HFFc6 (cell line): ENCODE data around the gene RNF157. TPM values are rescaled to one million over a fixed set of nuclear protein-coding genes. Genes with fewer than 3 reads are reported as not detected.

Experiments used
- DNase-seq: peaks from one replicate; pipeline ENCODE4 v3.0.0-alpha.2; 2018
- H3K27ac Mint-ChIP-seq: 2 replicates; pipeline ENCODE4 v1.8.0; 2020; ENCODE audit warnings: mild to moderate bottlenecking, mixed read lengths
- H3K27me3 Mint-ChIP-seq: 2 replicates; pipeline ENCODE4 v1.8.0; 2021; ENCODE audit warnings: mild to moderate bottlenecking, moderate library complexity, mixed read lengths; ENCODE audit not compliant: insufficient read depth
- H3K36me3 Mint-ChIP-seq: 2 replicates; pipeline ENCODE4 v1.8.0; 2021; ENCODE audit warnings: low read depth, mixed read lengths
- H3K4me1 Mint-ChIP-seq: 2 replicates; pipeline ENCODE4 v1.8.0; 2020; ENCODE audit warnings: low read depth, mixed read lengths
- H3K4me3 Mint-ChIP-seq: 2 replicates; pipeline ENCODE4 v1.8.0; 2020; ENCODE audit warnings: mild to moderate bottlenecking, moderate library complexity, mixed read lengths
- H3K9me3 Mint-ChIP-seq: 2 replicates; pipeline ENCODE4 v1.8.0; 2020; ENCODE audit warnings: mild to moderate bottlenecking, mixed read lengths
- total RNA-seq, 6 experiments: library from RNA; stranded (reverse); fragmentation: NEBNext Ultra II Directional; extraction: Animal tissue kit (Norgen Biotek cat#: 25700); gene quantifications; 2 replicates in 1 of 6; 3 replicates in 5 of 6; pipeline ENCODE4 v1.2.3, GENCODE V29; 2021
- TF ChIP-seq, protein P1 (sequence below): fragments of 200-600 bp; sonication (generic); IDR thresholded peaks from 2 replicates; pipeline ENCODE4 v1.5.0; 2021; ENCODE audit warnings: antibody characterized with exemption, mild to moderate bottlenecking

RNF157 gene
- total RNA-seq, 6 experiments from 2014 or later, result 0.11 to 0.19 (median 0.18) TPM; not detected in 3

DNA sequence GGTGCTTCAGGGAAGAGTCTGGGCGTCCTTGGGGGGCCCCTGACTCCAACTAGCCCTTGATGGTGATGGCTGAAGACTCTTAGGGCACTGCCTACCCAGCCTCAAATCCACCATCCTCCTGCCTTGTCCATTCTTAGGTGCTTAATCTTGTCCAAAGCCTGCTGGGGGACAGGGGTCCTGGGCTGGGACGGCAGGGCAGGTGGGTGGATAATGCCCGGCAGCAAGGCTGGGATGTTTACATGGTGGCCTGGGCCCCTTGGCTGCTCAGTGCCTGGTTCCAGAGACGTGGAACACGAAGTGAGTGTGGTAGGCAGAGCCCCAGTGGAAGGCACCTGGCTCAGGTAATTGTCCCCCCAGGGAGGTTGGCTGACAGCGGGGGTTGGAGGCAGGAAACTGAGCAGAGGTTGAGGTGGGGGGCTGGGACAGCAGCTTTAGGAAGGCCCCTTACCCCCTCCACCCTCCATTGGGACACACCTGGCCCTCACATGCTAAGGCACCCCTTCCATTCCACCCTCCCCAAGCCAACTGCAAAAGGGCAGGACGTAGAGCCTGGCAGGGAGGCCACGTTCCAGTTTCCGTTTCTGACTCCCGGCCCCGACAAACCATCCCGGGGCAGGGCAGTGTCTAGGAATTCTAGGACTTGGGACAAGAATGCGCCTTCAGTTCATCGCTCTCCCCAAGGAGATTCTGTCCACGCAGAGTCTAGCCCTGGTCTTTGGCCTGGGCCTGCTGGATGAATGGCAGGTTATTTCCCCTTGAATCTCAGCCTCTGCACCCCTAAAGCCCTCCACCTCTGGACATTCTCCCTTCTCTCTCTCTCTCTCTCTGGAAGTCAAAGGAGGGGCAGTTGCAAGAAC, 101.2 kb downstream of the RNF157 start:
- H3K27ac Mint-ChIP-seq, result no peak overlapping the region
- no peak overlapping the region for H3K4me3 Mint-ChIP-seq
- TF ChIP-seq, protein P1, sequence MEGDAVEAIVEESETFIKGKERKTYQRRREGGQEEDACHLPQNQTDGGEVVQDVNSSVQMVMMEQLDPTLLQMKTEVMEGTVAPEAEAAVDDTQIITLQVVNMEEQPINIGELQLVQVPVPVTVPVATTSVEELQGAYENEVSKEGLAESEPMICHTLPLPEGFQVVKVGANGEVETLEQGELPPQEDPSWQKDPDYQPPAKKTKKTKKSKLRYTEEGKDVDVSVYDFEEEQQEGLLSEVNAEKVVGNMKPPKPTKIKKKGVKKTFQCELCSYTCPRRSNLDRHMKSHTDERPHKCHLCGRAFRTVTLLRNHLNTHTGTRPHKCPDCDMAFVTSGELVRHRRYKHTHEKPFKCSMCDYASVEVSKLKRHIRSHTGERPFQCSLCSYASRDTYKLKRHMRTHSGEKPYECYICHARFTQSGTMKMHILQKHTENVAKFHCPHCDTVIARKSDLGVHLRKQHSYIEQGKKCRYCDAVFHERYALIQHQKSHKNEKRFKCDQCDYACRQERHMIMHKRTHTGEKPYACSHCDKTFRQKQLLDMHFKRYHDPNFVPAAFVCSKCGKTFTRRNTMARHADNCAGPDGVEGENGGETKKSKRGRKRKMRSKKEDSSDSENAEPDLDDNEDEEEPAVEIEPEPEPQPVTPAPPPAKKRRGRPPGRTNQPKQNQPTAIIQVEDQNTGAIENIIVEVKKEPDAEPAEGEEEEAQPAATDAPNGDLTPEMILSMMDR, result no peak
- peaks cover 6% of the 10 kb centered on the region; the same call in 1 of the 2 replicates for H3K4me1 Mint-ChIP-seq
- no peak for DNase-seq
- H3K9me3 Mint-ChIP-seq, result no peaks in the 10 kb centered on the region
- H3K36me3 Mint-ChIP-seq, result no peaks in the 10 kb centered on the region
- H3K27me3 Mint-ChIP-seq, result peaks cover 34% of the 10 kb centered on the region

DNA sequence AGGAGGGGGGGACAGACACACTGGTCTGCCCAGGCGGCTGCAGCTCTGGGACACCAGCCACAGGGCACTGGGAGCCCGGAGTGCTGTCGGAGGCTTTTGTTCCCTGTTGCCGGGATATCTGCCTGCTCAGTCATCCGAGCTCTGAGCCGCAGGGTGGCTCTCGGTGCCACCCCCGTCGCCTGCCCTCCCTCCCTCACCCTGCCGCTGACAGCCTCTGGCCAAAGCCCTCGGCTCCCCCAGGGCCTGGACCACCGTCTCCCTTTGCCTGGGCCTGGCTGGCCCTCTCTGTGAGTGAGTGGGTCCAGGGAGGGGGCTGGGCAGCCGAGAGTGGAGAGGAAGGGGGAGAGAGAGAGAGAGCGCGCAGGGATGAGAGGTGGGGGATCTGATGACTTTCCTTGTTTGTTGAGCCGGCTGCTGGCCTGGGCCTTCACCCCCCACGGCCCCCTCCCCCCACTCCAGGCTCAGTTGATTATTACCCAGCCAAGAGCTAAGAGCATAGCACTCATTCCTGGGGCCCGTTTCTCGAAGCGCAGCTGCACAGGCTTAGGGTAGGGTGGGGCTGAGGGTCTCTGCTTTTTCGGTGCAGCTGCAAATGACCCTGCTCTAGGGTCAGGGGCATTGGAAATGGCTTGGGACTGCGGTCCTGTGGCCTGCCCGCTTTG, 101.9 kb downstream of the RNF157 start:
- H3K9me3 Mint-ChIP-seq, result no peaks in the 10 kb centered on the region
- H3K4me1 Mint-ChIP-seq, result peaks cover 6% of the 10 kb centered on the region; the same call in 1 of the 2 replicates
- H3K36me3 Mint-ChIP-seq, result no peaks in the 10 kb centered on the region
- TF ChIP-seq, protein P1, result no peak
- peaks cover 38% of the 10 kb centered on the region for H3K27me3 Mint-ChIP-seq
- H3K4me3 Mint-ChIP-seq, result no peak overlapping the region
- no peak overlapping the region for H3K27ac Mint-ChIP-seq
- DNase-seq, result no peak

DNA sequence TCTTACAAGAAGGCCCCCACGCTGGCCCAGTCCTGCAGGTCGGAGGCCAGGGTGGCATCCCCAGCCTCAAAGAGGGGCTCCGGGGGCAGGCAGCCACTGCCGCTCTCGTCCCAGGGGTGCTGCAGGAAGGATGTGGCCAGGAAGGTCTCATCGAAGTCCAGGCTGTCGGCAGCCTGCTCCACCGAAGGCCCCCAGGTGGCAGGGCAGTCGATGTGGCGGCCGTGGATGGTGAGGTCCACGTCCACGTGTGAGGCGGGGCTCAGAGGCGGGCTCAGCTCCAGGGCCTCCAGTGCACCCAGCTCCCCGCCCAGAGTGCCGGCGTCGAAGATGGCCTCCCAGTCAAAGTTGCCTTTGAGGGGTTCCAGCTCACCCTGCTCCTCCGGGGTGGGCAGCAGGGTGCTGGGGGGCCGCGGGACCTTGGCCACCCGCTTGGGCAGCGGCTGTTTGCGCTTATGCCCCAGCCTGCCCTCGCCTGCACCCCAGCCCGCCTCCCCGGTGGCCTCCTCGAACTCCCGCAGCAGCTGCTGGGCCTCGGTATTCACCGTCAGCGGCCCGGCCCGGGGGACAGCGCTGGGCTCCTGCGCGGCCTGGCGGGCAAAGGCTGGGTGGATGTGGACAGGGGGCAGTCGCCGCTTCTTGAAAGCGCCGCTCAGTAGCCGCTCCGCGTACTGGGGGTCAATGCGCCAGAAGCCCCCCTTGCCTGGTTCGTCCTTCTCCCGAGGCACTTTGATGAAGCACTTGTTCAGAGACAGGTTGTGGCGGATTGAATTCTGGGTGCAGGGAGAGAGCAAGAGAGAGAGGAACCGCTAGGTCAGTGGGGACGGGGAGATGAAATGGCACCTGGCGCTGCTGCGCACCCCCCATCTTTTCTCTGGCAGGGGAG, 102.7 kb downstream of the RNF157 start:
- Mint-ChIP-seq H3K36me3 (no peaks in the 10 kb centered on the region), H3K4me3 (no peak overlapping the region), H3K4me1 (peaks cover 6% of the 10 kb centered on the region; the same call in 1 of the 2 replicates), H3K27ac (no peak overlapping the region), H3K27me3 (peaks cover 40% of the 10 kb centered on the region), H3K9me3 (no peaks in the 10 kb centered on the region)
- no peak for DNase-seq
- TF ChIP-seq, protein P1, result no peak

DNA sequence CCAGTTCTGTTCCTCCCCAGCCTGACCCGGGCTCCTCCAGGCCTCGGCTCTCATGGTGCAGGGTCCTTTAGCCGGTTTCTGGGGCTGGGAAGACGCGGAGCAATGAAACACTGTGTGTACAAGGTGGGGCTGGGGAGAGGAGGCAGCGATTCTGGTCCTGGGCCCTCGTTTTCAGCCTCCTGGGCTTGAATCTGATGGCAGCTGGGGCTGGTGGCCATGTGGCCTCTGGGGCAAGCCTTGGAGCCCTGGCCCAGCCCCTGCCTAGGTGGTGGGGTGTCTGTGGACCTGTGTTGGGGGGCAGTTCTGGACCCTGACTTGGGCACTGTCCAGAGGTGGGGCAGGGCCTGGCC, 103.3 kb downstream of the RNF157 start:
- H3K27ac Mint-ChIP-seq, result no peak overlapping the region
- TF ChIP-seq, protein P1, result no peak
- no peak for DNase-seq
- H3K27me3 Mint-ChIP-seq, result peaks cover 36% of the 10 kb centered on the region
- peaks cover 6% of the 10 kb centered on the region; the same call in 1 of the 2 replicates for H3K4me1 Mint-ChIP-seq
- no peaks in the 10 kb centered on the region for H3K9me3 Mint-ChIP-seq
- H3K4me3 Mint-ChIP-seq, result no peak overlapping the region
- no peaks in the 10 kb centered on the region for H3K36me3 Mint-ChIP-seq

DNA sequence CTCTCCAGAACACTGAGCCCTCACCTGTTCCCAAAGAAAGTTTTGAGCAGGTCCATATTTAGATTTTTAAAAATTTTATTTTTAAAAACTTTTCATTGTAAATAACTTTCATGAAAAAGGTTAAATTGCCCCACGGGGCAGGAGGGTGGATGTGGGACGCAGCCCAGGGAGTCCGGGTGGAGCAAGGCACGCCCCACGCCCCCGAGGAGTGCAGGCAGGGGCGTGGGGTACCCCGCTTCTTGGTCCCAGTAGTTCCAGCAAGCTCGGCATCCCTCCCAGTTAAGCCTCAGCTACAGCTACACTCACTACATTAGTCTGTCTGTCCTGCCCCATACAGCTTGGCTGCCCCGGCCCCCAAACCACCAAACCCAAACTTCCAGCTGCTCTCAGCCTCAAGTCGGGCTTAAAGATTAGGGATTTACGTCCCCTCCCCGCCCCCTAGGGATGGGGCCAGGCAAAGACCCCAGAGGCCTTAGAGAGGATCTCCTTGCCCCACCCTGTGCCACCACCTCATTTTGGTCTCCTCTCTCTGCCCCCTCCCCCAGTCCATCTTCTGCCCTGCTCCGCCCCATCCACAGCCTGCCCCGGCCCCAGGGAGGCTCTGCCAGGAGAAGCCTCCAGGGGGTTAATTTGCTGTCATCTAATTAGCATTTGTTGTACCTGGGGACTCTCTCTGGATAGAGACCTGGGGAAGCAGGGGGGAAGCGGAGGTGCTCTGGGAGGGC, 103.9 kb downstream of the RNF157 start:
- Mint-ChIP-seq H3K4me1 (peaks cover 1% of the 10 kb centered on the region; the same call in 1 of the 2 replicates), H3K36me3 (no peaks in the 10 kb centered on the region), H3K4me3 (no peak overlapping the region), H3K27me3 (peaks cover 35% of the 10 kb centered on the region), H3K27ac (no peak overlapping the region), H3K9me3 (no peaks in the 10 kb centered on the region)
- DNase-seq, result no peak
- TF ChIP-seq, protein P1, result no peak
